Measurements from ENCODE around the gene TAMALIN.
"Not testable (repeated sequence)": the region's sequence is repeated elsewhere in the genome, so short reads cannot be mapped to it uniquely, and the experiment has no call there.

TAMALIN gene

DNA sequence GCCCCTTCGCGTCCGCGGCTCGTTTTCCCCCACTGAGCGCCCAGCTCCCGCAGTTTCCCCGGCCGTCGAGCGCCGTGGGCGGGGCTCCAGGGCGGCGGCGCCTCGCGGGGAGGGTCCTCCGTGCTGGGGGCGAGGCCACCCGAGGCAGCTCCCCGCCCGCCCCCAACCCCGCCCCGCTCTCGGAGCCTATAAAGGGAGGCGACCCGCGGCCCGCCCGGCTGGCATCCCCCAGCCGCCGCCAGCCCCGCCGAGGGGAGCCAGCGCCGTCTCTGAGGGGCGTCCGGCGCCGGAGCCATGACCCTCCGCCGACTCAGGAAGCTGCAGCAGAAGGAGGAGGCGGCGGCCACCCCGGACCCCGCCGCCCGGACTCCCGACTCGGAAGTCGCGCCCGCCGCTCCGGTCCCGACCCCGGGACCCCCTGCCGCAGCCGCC is at the start of gene TAMALIN:
Gene TAMALIN (plus strand): TSS at position 221 of the 432 bp plus-strand sequence. CDS start 74 bp downstream, at position 295.
- no peak for DNase-seq

DNA sequence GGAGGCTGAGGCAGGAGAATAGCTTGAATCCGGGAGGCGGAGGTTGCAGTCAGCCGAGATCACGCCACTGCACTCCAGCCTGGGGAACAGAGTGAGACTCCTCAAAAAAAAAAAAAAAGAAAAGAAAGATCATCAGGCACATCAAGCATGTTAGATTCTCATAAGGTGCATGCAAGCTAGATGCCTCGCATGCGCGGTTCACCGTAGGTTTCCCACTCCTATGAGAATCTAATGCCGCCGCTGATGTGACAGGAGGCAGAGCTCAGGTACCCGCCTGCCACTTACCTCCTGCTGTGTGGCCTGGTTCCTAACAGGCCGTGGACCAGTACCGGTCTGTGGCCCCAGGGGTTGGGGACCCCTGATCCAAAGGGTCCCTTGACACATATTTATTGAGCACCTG is 48.2 kb upstream of the TAMALIN start:
- DNase-seq = no peak

DNA sequence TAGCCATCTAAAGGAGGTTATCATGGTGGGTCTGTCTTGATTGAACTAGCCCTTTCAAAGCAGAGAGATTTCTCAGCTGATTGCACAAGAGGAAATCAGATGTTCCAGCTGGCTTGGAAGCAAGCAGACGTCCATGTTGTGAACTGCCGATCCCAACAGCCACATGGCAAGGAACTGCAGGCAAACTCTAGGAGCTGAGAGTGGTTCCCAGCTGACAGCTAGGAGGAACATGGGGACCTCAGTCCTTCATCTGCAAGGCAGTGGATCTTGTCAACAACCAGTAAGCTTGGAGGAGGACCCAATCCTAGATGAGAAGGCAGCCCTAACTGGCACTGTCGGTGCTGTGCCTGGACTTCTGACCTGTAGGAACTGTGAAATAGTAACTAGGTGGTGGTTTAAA is 47.5 kb upstream of the TAMALIN start:
- DNase-seq = no peak

DNA sequence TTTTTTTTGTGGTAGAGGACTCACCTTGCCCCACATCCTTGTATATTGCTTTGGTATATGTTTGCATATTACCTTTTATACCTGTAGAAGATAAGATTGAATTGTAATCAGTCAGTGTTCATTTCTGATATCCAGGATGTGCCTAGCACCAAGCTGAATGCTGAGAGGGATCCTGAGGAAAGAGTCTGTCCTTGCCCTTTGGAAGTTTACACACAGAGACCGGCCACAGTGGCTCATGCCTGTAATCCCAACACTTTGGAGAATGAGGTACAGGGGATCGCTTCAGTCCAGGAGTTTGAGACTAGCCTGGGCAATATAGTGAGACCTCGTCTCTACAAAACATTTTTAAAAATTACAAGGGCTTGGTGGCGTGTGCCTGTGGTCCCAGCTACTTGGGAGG is 46.8 kb upstream of the TAMALIN start:
- DNase-seq = no peak

DNA sequence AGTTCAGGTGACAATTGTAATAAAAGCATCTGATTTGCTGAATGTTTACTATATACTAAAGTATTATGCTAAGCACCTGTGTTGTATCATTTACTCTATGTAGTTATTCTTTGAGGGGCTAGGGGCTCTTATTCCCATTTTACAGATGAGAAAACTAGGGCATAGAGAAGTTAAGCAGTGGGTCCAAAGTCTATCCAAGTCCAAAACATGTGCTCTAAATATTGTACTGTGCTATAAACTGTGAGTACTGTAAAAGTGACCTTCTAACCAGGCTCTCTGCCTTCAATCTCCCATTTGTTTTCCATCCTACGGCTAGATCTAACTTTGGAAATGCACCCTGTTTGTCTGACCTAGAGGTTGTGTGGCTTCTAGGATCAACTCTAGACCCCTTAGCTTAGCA is 46.3 kb upstream of the TAMALIN start:
- DNase-seq = no peak

DNA sequence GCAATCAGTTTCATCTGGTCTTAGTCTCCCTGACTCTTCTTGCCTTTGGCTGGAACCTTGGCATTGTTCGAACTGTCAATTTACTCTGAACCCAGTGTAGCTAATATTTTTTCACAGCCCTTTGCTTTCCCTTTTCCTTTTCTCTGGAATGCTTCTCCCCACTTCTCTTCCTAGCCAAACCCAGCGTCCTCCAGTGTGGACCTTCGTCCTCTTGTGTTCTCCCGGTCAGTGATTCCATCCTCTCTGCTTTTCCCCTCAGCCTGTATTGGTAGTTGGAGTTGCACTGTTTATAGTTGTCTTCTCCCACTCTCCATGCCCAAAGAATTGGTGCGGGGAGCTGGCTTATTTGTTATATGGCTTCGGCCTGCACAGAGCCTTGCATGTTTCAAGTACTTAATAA is 45.9 kb upstream of the TAMALIN start:
- no peak for DNase-seq

DNA sequence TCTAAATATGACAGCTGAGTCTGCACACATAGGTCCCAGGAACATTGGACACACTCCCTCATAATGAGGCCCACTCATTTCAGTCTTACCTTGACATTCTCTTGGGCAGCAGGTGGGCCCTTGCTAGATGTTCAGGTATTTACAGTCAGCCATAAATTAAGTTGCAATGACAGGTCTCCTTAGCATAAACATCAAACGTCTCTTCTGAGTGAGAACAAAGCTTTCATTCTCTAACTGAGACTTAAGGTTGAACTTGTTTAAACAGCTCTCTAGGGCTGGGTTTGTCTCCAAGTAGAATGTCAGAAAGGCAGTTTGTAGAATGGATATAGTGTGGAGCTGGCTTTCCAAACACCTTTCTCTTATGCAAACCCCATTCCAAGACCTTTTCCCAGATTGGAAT is 44.9 kb upstream of the TAMALIN start:
- DNase-seq = no peak

DNA sequence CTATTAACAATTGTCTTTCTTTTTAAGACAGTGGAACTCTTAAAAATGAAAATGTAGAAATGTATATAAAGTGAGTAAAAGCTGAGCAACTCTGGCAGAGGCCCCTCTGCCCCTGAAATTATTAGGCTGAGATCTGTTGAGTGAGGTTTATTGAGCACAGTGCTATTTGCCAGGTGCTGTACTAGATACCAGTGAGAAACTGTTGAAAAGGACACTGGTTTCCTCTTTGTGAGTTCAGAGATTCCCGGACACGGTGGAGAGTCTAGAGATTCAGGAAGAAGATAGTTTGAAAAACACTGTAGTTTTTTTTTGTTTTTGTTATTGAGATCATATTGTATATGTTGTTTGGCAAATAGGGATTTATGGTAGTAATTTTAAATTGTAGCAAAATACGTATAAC is 44.0 kb upstream of the TAMALIN start:
- no peak for DNase-seq

DNA sequence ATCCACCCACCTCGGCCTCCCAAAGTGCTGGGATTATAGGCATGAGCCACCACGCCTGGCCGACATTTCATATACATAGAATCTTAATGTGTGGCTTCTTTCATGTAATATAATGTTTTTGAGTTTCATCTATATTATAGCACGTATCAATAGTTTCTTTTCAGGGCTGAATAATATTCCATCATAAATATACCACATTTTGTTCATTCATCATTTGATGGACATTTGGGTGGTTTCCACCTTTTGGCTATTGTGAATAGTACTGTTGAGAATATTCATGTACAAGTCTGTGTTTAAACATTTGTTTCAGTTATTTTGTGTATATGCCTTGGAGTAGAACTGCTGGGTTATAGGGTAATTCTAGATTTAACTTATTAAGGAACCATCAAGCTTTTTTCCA is 43.3 kb upstream of the TAMALIN start:
- no peak for DNase-seq

DNA sequence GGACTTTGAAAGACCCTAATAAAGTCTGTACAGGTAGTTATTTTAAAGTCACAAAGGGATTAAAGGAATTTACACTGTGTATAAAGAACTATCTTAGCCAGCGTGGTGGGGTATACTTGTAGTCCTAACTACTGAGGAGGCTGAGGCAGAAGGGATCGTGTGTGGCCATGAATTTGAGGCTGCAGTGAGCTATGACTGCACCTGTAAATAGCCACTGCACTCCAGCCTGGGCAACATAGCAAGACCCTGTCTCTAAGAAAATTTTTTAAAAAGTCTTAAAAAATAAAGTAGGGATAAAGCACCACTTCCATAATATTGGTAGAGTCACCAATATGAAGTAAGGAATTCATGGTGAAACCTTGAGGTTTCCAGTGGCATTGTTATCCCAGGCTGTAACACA is 37.1 kb upstream of the TAMALIN start:
- no peak for DNase-seq

DNA sequence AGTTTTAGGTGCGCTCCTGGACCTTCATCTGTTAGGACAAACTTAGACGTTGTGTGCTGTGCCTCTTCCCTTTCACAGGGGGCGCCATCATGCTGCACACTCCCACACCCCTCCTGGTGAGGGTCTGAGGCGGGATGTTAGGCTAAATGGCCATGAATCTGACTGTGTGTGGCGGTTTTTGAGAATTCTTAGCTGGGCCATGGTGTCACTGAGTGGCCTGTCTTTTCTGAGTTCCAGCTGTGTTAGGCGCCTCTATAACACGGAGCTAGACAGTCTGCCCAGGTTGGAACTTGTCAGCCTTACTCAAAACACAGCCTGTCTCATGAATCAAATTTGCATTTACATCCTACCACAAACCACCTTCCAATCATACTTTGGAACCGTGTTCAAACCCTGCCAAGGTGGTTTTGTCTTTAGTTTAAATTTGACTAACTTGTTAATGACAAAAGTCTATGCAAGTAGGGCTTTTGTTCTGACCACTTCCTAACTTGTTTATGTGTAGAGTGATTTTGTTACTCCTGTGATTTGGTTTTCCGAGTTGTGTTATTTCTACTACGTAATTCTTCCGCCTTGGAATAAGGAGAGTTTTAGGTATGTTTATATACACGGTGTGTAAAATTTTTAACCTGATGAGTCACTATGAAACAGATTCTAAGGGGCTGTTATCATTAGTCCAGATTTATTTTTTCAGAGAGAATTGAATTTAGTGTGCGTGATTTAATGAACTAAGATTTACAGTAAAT is 35.7 kb upstream of the TAMALIN start:
- no peak for DNase-seq

DNA sequence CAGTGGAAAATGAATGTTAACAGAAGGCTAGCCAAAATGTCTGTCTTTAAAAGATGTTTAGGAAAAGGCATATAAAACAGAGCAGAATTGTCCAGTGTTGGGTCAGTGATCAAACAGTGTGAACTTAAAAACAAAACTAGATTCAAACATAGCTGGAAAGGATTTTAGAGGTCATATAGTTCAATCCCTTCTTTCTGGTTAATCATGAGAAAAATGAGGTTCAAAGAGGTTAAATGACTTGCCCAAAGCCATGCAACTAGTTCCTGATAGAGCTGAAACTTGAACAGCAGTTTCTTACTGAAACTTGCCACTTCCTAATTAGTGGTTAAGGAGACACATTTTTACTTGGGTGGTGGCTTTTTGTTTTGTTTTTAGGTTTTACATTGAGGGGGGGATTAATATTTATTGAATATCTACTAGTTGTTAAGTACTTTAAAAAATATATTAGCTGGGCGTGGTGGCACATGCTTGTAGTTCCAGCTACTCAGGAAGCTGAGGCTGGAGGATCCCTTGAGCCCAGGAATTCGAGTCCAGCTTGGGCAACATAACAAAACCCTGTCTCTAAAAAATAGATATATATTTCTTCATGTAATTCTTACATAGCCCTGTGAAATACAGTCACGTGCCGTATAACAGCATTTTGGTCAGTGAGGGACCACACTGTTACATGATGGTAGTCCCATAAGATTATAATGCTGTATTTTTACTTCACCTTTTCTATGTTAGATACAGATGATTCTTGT is 34.9 kb upstream of the TAMALIN start:
- DNase-seq = no peak

DNA sequence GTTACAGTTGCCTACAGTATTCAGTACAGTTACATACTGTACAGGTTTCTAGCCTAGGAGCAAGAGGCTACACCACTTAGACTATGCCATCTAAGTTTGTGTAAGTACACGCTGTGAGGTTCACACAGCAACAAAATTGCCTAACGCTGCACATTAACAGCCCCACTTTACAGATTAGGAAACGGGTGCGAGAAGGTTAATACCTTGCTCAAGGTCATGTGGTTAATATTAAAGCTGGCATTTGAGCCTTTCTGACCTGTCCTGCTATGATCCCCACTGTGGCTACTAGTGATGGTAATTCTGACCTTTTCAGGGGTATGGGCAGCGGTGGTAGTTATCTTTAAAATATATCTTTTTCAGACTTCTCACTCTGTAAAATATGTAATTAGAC is 34.3 kb upstream of the TAMALIN start:
- DNase-seq = peak; percentile 11

DNA sequence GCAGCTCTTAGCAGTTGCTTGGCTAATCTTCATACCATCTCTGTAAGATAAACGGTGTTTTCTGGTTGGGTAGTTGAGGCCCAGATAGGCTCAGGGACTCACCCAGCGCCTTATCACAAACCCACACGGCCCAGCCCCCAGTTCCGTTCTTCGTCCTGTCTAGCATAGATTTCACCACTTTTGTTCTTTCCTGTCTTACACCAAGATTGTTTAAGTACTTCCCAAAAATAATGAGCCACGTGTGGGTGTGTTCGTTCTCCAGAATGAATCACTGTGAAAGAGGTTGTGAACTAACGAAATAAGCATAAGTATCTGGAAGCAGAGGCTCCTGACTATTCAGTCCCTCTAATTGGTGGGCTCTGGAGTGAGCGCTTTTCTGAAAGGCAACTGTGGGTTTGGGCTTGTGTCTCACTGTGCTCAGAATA is 33.9 kb upstream of the TAMALIN start:
- peak; percentile 98 for DNase-seq

DNA sequence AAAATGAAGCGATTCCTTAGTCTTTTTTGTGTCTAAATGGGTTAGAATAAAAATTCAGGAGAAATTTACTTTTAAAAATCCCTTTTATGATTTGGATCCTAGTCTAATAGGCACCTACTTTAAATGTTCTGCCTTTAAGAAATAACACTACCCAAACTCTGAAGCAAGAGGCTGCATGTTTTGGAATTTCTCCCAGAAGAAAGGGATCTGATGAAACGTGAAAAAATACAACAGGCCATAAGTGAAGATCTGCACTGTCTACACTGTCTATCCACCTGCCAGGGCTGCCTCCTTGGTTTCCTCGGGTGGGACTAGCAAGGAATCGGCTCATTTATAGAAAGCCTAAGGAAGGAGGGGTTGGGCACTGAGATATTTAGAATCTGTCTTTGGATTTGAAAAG is 33.2 kb upstream of the TAMALIN start:
- no peak for DNase-seq

DNA sequence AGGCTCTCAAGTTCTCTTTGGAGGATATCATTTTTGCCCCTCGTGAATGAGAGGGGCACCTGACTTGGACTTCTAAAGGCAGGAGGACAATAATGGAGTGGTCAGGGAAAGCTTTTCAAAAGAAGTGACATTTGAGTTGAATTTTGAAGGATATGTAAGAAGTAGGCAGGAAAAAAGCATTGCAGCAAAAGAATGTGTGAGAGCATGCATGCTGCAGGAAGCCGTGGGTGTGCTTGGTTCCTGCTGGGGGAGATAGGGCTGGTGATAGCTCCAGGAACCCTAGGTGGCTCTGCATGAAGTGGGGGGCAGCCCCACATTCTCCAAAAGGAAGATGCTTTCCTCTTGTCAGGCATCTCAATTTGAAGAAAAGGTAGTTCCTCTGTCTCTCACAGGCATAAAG is 32.1 kb upstream of the TAMALIN start:
- DNase-seq = no peak

DNA sequence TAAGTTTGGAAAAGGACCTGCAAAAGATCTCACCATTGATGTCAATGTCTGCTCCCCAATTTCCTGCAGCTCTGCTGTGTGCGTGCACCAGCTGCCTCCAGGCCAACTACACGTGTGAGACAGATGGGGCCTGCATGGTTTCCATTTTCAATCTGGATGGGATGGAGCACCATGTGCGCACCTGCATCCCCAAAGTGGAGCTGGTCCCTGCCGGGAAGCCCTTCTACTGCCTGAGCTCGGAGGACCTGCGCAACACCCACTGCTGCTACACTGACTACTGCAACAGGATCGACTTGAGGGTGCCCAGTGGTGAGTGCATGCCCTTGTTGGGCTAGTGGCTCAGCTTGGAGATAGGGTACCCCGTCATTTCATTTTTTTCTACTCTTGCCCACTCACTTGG is 31.6 kb upstream of the TAMALIN start:
- no peak for DNase-seq

DNA sequence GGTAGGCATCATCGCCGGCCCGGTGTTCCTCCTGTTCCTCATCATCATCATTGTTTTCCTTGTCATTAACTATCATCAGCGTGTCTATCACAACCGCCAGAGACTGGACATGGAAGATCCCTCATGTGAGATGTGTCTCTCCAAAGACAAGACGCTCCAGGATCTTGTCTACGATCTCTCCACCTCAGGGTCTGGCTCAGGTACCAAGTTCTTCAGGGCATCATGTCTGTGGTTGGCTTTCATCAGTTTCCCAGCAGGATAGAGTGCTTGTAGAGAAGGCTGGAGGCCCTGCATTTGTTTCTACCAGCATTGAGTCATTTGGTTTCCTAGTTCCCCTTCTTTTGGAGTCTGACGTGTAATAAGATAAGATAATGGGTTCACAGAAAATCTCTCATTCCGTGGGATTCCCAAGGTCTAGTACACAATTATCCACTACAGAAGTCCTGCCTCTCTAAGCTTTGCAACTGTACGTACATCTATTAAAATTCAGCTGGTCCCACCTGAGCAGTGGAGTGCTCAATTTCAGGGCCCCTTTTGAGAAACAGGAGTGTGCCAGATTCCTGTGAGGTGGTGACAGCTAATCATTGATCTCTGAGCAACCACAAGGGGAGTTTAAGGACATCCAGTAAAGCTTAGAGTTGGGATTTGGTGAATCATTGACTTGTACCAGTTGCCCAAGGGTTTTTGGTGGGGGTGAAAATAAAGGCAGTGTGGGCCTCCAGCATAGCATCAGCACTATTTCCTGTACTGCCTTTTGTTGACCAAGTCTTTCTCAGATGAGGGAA is 30.2 kb upstream of the TAMALIN start:
- DNase-seq = peak; percentile 7

DNA sequence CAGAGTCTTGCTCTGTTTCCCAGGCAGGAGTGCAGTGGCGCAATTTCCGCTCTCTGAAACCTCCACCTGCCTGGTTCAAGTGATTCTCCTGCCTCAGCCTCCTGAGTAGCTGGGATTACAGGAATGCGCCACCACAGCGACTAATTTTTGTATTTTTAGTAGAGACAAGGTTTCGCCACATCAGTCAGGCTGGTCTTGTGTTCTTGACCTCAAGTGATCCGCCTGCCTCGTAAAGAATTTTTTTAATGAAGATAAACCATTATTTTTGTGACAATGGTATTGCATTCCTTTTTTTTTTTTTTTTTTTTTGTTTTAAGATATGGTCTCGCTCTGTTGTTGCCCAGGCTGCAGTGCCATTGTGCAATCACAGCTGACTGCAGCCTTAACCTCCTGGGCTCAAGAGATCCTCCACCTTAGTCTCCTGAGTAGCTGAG is 29.4 kb upstream of the TAMALIN start:
- no peak for DNase-seq

DNA sequence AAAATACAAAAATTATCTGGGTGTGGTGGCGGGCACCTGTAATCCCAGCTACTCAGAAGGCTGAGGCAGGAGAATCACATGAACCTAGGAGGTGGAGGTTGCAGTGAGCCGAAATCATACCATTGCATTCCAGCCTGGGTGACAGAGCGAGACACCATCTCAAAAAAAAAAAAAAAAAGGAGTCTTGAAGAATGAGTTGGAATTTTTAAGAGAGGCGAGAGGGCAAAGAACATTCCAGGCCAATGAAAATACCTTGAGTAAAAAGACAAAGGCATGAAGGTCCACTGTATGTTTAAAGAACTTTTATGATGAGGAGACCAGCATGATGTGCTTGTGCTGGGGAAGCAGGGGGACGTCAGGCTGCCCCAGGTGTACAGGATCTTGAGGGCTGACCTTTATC is 27.4 kb upstream of the TAMALIN start:
- DNase-seq = not testable (repeated sequence)

DNA sequence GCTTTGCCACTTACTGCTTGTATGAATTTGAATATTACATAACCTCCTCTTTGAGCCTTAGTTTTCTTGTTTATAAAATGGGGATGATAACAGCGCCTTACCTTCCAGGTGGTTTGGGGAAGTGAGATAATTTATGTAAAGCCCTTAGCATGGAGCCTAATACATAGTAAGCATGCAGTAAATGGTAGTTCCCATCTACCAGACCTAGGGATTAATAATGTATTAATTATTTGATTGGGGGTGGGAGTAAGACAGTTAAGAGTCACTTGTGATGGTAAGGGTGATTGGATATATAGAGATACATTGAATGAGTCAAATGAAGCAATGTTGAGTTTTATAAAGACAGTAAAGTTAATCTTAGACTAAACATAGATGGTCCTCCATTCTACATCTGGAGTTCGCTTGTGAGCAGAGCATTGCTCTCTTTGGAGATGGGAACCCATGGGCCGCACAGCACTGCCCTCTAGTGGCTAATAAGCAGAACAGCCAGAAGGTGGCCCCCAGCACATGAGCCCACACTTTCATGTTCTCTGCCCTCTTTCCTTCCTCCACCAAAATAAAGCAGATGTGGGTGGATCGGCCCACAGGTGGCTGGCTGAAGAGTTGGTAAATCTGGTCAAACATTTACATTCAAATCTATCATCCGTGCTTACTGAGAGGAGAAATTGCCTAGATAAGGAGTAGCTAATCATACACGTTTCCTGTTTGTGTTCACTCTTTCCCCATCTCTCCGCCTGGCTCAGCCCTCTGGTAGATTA is 26.5 kb upstream of the TAMALIN start:
- DNase-seq = no peak

DNA sequence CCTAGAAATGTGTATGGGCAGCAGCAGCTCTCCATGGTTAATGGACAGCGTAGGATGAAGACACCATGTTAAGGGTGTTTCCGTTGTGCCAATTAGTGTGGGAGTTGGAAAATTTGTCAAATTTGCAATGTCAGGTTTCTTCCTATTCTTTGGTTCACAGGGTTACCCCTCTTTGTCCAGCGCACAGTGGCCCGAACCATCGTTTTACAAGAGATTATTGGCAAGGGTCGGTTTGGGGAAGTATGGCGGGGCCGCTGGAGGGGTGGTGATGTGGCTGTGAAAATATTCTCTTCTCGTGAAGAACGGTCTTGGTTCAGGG is 26.0 kb upstream of the TAMALIN start:
- no peak for DNase-seq

DNA sequence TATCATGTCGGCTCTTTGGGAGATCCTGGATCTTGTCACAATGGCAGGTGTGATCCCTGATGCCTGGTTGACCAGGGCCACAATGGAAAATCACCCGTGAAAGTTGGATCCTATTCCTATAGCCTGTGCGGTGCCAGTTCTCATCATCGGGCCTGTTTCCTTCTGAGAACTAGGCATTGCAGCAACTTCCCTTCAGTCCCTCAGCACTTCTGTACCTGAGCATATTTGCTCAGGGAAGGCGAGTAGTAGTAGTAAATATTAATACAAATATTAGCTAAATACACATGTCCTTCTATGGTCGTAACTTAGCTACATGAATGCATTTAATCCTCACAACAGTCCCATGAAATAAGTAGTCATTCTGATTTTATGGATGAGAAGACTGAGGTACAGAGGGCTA is 22.1 kb upstream of the TAMALIN start:
- no peak for DNase-seq

Measured in SIG-M5 (cell line).